Stimulated activated CD8-positive, alpha-beta memory T cell treated with anti-CD3 and anti-CD28 coated beads, Interleukin-12 subunit alpha, Interleukin-12 subunit beta, amount 100 ng/mL, for 24 hours (primary cell): ENCODE measurements around the gene PEA15.

Experiments used
- DNase-seq: peaks from one replicate; pipeline ENCODE4 v3.0.0-alpha.2; 2020; ENCODE audit errors: extremely low read depth

The PEA15 gene

DNA sequence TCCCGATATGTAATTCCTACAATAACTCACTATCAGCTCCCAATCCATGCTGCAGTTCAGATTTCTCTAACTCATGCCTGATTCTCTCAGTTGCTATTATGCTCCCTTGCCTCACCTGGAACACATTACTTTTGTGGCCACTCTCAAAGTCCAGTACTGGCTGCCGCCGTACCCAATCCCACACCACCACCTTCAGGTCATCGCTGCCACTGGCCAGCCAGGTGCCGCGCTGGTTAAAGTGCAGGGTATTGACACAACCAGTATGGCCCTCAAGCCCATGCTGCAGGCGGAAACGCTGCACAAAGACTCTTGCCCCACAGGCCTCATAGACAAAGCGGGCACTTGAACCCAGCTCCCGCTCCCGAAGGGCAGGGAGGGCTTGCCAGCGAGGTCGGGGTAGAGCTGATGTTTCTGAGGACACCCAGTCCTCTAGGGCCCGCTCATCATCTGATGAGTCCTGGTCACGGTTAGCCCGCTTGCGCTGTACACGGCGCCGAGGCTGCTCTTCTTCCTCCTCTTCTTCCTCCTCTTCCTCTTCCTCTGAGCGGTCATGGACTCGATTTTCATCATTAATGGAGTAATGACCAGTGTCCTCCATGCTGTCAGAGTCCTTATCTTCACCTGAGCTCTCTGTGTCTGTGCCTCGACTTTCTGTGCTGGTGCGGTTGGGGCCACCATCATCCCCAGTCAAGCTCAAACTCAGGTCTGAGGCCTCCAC lies 34.6 kb downstream of the PEA15 start:
- no peak for DNase-seq

DNA sequence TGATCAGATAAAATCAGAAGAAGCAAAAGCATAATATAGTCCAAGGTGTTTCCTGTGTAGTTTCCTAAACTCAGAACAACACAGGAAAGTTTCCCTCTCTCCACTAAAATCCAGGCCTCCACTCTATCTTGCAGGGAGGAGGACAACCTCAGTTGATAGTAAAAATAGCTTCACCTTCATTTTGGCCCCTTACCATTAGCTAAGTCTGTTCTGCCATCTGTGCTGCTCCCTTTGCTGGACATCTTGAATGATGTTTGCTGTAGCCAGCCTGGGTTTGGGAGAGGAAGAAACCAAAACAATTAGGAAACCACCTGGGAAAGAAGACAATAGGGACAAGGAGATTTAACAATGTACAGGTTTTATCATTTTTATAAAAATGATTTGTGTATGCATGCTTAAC lies 38.6 kb downstream of the PEA15 start:
- no peak for DNase-seq

- no peak for DNase-seq
These were observed 39.0 kb downstream of the PEA15 start for GRCh38 chr1:160244209-160244608.

- no peak for DNase-seq
These were observed 40.2 kb downstream of the PEA15 start for GRCh38 chr1:160245434-160245833.

DNA sequence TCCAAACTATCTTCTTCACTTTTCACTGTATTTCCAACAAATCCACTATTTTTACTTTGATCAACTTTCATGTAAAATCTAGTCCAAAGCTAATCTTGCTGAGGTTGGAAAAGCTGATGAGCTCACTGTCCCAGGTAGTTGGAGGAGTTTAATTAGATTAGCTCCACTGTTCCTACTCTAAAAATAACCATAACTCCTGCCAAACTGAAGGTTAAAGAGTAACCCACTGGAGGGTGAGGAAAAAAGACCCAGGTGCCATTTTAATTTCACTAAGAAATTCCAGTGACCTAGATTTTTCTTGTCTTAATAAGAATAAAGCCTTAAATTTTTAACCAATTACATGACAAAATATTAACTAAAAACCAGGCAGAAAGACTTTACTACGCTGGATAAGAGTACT lies 41.9 kb downstream of the PEA15 start:
- no peak for DNase-seq

GRCh38 chr1:160251011-160251410 lies 45.8 kb downstream of the PEA15 start:
- no peak for DNase-seq

- DNase-seq, result no peak
These were observed 46.7 kb downstream of the PEA15 start for GRCh38 chr1:160251687-160252526.

- DNase-seq, result no peak
These were observed 50.7 kb downstream of the PEA15 start for GRCh38 chr1:160255781-160256300.

DNA sequence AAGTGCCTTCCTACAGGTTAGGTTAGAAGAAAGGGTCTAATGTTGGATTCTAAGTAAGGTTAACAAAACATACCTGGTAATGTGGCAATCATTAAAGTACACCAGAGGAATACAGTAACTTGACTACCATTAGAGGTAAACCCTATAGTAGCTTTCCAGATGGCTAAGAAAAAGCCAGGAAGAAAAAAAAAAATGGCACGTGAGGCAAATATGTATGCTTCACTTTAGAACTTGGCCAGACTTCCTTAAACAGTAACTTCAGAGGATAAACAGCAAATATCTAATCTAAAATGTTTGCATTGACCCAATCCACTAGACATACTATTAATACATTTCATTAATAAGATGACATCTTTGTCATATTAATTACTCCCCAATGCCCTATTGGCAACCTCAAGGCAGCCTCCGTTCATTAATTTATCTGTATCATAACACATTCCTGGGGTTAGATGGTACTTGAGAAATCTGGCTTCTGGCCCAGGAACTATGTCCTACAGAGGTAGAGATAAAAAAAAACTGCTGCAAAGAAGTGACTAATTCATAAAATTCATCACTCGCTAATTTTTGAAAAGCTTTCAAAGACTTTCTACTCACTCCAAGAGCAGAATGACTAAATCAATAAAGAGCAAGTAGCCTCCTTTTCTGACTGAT lies 51.3 kb downstream of the PEA15 start:
- no peak for DNase-seq

DNA sequence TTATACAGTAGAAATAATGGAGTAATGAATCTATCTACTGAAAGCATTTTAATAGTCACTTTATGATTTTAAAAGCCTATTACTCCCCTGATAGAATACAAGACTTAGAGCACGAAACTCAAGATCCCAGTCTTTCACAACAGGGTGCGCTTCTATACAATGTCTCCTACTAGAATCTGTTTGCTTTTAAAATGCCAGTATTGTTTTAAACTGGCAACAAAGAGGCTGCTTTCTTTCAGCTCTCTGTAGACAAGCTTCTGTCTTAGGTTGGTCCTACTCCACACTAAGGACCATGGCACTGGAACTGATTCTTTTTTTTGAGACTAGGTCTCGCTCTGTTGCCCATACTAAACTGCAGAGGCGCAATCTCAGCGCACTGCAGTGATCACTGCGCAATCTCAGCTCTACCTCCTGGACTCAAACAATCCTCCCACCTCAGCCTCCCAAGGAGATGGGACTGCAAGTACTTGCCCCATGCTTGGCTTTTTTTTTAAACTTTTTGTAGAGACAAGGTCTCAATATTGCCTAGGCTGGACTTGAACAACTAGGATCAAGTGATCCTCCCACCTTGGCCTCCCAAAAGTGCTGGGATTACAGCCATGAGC lies 52.3 kb downstream of the PEA15 start:
- no peak for DNase-seq

- DNase-seq, result no peak
These were observed 53.1 kb downstream of the PEA15 start for GRCh38 chr1:160258177-160258798.

DNA sequence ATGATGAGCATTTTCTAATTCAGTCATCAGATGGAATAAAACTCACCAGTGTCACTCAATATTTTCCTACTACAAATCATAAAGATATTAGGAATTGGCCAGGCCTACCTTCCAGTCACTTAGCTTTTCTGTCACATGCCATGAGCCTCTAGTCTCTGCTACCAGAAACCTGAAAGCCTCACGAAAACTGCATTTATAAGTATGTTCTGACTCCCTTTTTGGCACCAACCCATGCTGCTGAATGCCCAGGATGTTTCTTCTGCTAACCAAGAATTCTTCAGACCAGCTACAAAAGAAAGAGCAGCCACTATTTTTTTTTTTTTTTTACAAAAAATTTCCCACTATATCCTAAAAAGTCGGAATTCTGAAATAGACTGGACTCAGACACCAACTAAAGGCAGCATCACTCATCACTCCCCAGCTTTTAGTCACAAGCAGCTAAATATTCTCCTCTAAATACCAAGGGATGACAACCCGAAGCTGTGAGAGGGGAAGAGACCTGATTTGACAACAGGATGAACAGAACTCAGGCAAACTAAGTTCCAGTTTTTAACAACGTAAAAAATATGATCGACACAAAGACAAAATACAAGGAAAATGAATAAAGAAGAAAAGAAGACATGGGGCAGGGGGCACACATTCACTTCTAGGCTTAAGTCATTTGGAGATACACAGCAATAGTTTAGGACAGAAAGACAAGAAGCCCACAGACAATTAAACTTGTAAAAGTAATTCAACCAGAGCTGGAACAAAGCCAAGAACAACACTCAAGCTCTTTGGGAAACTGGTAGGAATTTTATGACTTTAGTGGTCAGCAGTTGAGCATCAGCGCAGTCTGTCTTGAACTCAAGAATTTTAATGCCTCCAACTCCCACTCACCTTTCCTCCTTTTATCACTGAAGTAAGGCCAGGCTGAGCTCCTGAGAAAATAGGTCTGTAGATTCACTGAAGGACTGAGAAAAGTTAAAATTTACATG lies 55.5 kb downstream of the PEA15 start:
- DNase-seq, result no peak

DNA sequence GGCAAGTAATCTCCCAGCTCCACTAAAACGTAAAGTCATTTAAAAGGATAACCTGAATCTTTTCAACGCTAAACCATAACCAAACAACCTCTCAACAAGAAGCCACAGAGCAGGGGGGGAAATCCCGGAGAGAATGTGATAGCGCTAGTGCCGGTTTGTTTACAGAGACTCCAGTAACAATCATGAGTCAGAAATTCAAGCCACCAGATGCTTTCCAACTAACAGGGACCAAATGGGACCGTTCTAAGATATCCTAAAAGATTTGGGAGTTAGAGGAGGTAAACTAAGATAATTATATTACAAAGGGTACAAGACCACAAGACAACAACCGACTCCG lies 56.3 kb downstream of the PEA15 start:
- no peak for DNase-seq

DNA sequence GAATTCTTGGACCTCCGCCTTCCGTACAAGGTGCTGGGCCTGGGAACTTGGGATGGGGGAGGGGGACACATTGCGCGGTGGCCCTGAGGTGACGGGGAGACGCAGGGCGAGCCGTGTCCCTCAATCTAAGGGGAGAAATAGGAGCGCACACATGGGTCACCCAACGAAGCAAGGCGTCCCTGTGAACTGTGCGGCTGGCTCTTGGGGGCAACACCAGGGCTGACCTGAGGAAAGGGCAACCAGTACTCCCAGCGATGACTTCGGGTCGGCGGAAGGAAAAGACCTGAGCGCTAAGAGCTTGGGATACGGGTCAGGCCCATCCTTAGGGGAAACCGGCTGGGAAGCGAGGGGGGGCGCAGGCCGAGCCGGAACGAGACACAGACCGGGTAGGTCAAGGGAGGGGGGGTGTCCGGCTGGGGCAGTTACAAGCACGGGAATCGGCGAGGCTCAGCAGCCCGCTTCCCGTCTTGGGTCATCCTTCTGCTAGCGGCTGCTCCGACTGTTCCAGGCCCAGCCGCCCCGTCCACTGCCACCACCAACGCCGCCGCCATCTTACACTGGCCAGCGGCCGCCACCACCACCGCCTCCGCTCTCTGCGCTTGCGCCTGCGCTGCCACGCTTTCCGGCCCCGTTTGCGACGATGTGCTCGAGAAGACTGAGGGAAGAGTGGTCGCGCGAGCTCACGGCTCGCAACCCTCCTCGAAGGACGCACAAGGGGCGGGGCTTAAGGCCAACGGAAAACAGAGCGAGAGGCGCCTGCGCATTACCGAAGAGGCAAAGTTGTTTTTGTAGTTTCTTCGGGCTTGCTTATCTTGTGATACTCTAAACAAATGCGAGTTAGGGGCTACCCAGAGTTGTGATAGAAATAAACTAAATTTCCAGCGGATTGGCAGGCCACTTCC lies 57.0 kb downstream of the PEA15 start, which contains the start of gene DCAF8:
Gene DCAF8 (minus strand): TSS at position 657 of the 902 bp plus-strand sequence. CDS start 18,541 bp downstream, outside the sequence.
- DNase-seq, result peak; percentile 97

GRCh38 chr1:160264795-160265307 lies 59.7 kb downstream of the PEA15 start:
- no peak for DNase-seq
